KMS-11 (cell line): Measurements from ENCODE around the gene XCL2.

ENCODE experiments used
- H2AFZ ChIP-seq: fragments of 200-600 bp; sonication (generic); 2 replicates; pipeline ENCODE4 v1.6.1; 2016; ENCODE audit warnings: antibody characterized with exemption, mixed run types, low read depth
- H3K27ac ChIP-seq: fragments of 200-600 bp; sonication (generic); 2 replicates; pipeline ENCODE4 v1.6.1; 2016; ENCODE audit warnings: mild to moderate bottlenecking, mixed run types
- H3K27me3 ChIP-seq: fragments of 200-600 bp; sonication (generic); 2 replicates; pipeline ENCODE4 v1.6.1; 2017; ENCODE audit warnings: mild to moderate bottlenecking, low read depth, mixed run types, moderate library complexity; ENCODE audit not compliant: insufficient read depth
- H3K36me3 ChIP-seq: fragments of 200-600 bp; sonication (generic); 2 replicates; pipeline ENCODE4 v1.6.1; 2017; ENCODE audit warnings: mild to moderate bottlenecking, mixed run types; ENCODE audit not compliant: insufficient read depth
- H3K4me1 ChIP-seq: fragments of 200-600 bp; sonication (generic); 2 replicates; pipeline ENCODE4 v1.6.1; 2016; ENCODE audit warnings: mild to moderate bottlenecking, low read depth, mixed run types; ENCODE audit not compliant: poor library complexity, severe bottlenecking
- H3K4me2 ChIP-seq: fragments of 200-600 bp; sonication (generic); 2 replicates; pipeline ENCODE4 v1.7.0; 2016; ENCODE audit warnings: mild to moderate bottlenecking, mixed run types
- H3K4me3 ChIP-seq: fragments of 200-600 bp; sonication (generic); IDR thresholded peaks from 2 replicates; pipeline ENCODE4 v1.6.1; 2017; ENCODE audit warnings: low read depth, low read length, mixed read lengths; ENCODE audit not compliant: insufficient read depth
- H3K79me2 ChIP-seq: fragments of 200-600 bp; sonication (generic); 2 replicates; pipeline ENCODE4 v1.6.1; 2016; ENCODE audit warnings: low read depth, mixed run types; ENCODE audit not compliant: insufficient read depth
- H3K9ac ChIP-seq: fragments of 200-600 bp; sonication (generic); 2 replicates; pipeline ENCODE4 v1.6.1; 2016; ENCODE audit warnings: mild to moderate bottlenecking, mixed run types
- H4K20me1 ChIP-seq: fragments of 200-600 bp; sonication (generic); 2 replicates; pipeline ENCODE4 v1.6.1; 2016; ENCODE audit warnings: mild to moderate bottlenecking, mixed run types; ENCODE audit not compliant: insufficient read depth
- CTCF ChIP-seq: fragments of 200-600 bp; sonication (generic); conservative IDR thresholded peaks from 2 replicates; pipeline ENCODE4 v1.6.1; 2017; ENCODE audit warnings: low read depth, mild to moderate bottlenecking, antibody characterized with exemption, low read length, moderate library complexity, mixed read lengths

Gene XCL2

GRCh38 chr1:168504064-168504837 is 39.5 kb downstream of the XCL2 start:
- TF ChIP-seq CTCF: no peak
- no peak overlapping the region for H3K4me2 ChIP-seq
- H3K4me1 ChIP-seq: no peaks in the 10 kb centered on the region
- H3K4me3 ChIP-seq: no peak overlapping the region
- H3K27ac ChIP-seq: no peak overlapping the region
- H3K9ac ChIP-seq: no peak overlapping the region
- no peaks in the 10 kb centered on the region for H3K36me3 ChIP-seq
- no peaks in the 10 kb centered on the region for H4K20me1 ChIP-seq
- H3K79me2 ChIP-seq: no peaks in the 10 kb centered on the region
- H3K27me3 ChIP-seq: no peaks in the 10 kb centered on the region
- no peak overlapping the region for H2AFZ ChIP-seq

- Histone ChIP-seq H3K36me3 (no peaks in the 10 kb centered on the region), H3K27ac (no peak overlapping the region), H3K27me3 (no peaks in the 10 kb centered on the region), H3K4me3 (no peak overlapping the region), H4K20me1 (no peaks in the 10 kb centered on the region), H3K9ac (no peak overlapping the region), H3K4me2 (no peak overlapping the region), H2AFZ (no peak overlapping the region), H3K4me1 (no peaks in the 10 kb centered on the region), H3K79me2 (no peaks in the 10 kb centered on the region)
- no peak for TF ChIP-seq CTCF
These were observed 44.1 kb downstream of the XCL2 start for GRCh38 chr1:168499688-168500049.

GRCh38 chr1:168498956-168499687 is 44.7 kb downstream of the XCL2 start:
- Histone ChIP-seq H3K9ac (no peak overlapping the region), H3K4me1 (no peaks in the 10 kb centered on the region), H2AFZ (no peak overlapping the region), H3K4me3 (no peak overlapping the region), H3K79me2 (no peaks in the 10 kb centered on the region), H3K27ac (no peak overlapping the region), H4K20me1 (no peaks in the 10 kb centered on the region), H3K27me3 (no peaks in the 10 kb centered on the region), H3K36me3 (no peaks in the 10 kb centered on the region), H3K4me2 (no peak overlapping the region)
- no peak for TF ChIP-seq CTCF

- Histone ChIP-seq H3K4me3 (no peak overlapping the region), H3K9ac (no peak overlapping the region), H3K4me2 (no peak overlapping the region), H3K27me3 (no peaks in the 10 kb centered on the region), H3K36me3 (no peaks in the 10 kb centered on the region), H3K4me1 (no peaks in the 10 kb centered on the region), H2AFZ (no peak overlapping the region), H3K27ac (no peak overlapping the region), H3K79me2 (no peaks in the 10 kb centered on the region), H4K20me1 (no peaks in the 10 kb centered on the region)
- TF ChIP-seq CTCF: no peak
These were observed 45.6 kb downstream of the XCL2 start for GRCh38 chr1:168498159-168498631.
